Lung (tissue), 12 donors: ENCODE results near the gene PRRT2. TPM values are rescaled to one million over a fixed set of nuclear protein-coding genes. Genes with fewer than 3 reads are reported as not detected.

Source experiments
- ATAC-seq: fragments of 200-7000 bp; cut with Tn5 transposase; one replicate; pipeline ENCODE4 v1.9.1; 2020; ENCODE audit warnings: moderate number of reproducible peaks; ENCODE audit not compliant: insufficient read depth, low FRiP score
- DNase-seq, 3 donors: peaks; one replicate each; pipeline ENCODE4 v3.0.0-alpha.2; 2013 to 2017
- H3K27ac ChIP-seq, 2 donors: one replicate each; pipeline ENCODE4 v1.5.1; 2013; ENCODE audit warnings: mild to moderate bottlenecking in 2 of 2, moderate library complexity in 2 of 2, control low read depth in 1 of 2, inconsistent platforms in 1 of 2, low read depth in 1 of 2, low read length in 1 of 2
- H3K27me3 ChIP-seq, 3 donors: one replicate each; pipeline ENCODE4 v1.5.1; 2013; ENCODE audit warnings: low read length in 2 of 3; ENCODE audit not compliant: control insufficient read depth in 3 of 3, insufficient read depth in 3 of 3
- H3K36me3 ChIP-seq, 4 donors: one replicate each; pipeline ENCODE4 v1.5.1; 2013; ENCODE audit warnings: low read length in 4 of 4, mild to moderate bottlenecking in 1 of 4, moderate library complexity in 1 of 4; ENCODE audit not compliant: control insufficient read depth in 4 of 4, insufficient read depth in 4 of 4
- H3K4me1 ChIP-seq, 5 donors: one replicate each; pipeline ENCODE4 v1.5.1; 2013; ENCODE audit warnings: low read length in 5 of 5, mild to moderate bottlenecking in 2 of 5, moderate library complexity in 1 of 5; ENCODE audit not compliant: control insufficient read depth in 5 of 5, insufficient read depth in 5 of 5
- H3K4me3 ChIP-seq: one replicate; pipeline ENCODE4 v1.5.1; 2013; ENCODE audit warnings: mild to moderate bottlenecking, control low read depth, moderate library complexity
- H3K9ac ChIP-seq, 2 donors: one replicate each; pipeline ENCODE4 v1.5.1; 2013; ENCODE audit warnings: low read length in 2 of 2, control low read depth in 1 of 2; ENCODE audit not compliant: insufficient read depth in 1 of 2
- H3K9me3 ChIP-seq, 4 donors: one replicate each; pipeline ENCODE4 v1.5.1; 2013; ENCODE audit warnings: low read length in 3 of 4, mild to moderate bottlenecking in 1 of 4, moderate library complexity in 1 of 4; ENCODE audit not compliant: control insufficient read depth in 4 of 4, insufficient read depth in 3 of 4
- CTCF ChIP-seq: IDR thresholded peaks from 2 replicates; pipeline ENCODE4 v1.5.1; 2012; ENCODE audit warnings: mild to moderate bottlenecking; ENCODE audit errors: control extremely low read depth, extremely low read depth
- WGBS, 2 donors: extraction: QIAGEN DNeasy Blood & Tissue Kit; methylation state at CpG; one replicate each; pipeline ENCODE4 v1.1.7; 2013; 5-methylcytosine and 5-hydroxymethylcytosine counted together
- polyA plus RNA-seq, 2 donors: library from polyadenylated mRNA; stranded (reverse); fragments of 200-250 nt; gene quantifications; one replicate each; pipeline ENCODE4 v1.2.1, GENCODE V29; 2013
- total RNA-seq, 2 donors: library from RNA; depleted of rRNA in 1 of 2; stranded (reverse); fragments of >200 nt in 1 of 2; gene quantifications; one replicate each; pipeline ENCODE4 v1.2.1, GENCODE V29; 2014 to 2021
- donor health status: control.
- donor health status: control.
- donor health status: Bipolar disorder and iron deficiency.
- donor health status: healthy.
- donor health status: DM: yes; HTN: yes; CAD: no.

PRRT2 gene
- total and polyA plus RNA-seq, 4 donors, result 0.49 to 6.5 (median 1.5) TPM

- Histone ChIP-seq H3K27ac (no peak overlapping the region), H3K27me3 (no peaks in the 10 kb centered on the region), H3K36me3 (peaks cover 0 to 19% (median 4%) of the 10 kb centered on the region in 4 donors), H3K4me3 (no peak overlapping the region), H3K9me3 (no peaks in the 10 kb centered on the region), H3K4me1 (peaks cover 0 to 3% (median 0%) of the 10 kb centered on the region in 5 donors), H3K9ac (no peak overlapping the region)
- TF ChIP-seq CTCF, result no peak
- DNase-seq (no peak), ATAC-seq (no peak)
- whole genome bisulfite sequencing, 2 donors, result 91 to 94% methylated on average over 3 of the region's 3 CpGs
Measured at GRCh38 chr16:29850998-29851397, 39.0 kb downstream of the PRRT2 start.

DNA sequence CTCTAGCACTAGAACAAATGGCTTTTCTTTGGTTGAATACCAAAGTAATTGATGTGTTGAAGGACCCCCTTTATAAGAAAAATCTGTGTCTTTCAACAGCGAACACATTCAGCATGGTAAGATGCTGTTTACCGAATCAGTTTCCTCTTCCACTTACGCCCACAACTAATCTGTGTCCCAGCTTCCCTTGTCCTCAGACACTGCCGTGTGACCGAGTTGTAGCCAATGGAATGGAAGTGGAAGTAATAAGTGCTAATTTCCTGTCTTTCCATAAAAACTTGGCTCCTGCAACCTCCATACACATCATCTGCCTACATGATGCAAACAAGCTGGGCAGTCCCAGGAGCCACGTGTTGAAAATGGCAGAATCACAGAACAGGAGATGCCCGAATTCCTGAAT is 40.7 kb downstream of the PRRT2 start:
- ATAC-seq, result no peak

DNA sequence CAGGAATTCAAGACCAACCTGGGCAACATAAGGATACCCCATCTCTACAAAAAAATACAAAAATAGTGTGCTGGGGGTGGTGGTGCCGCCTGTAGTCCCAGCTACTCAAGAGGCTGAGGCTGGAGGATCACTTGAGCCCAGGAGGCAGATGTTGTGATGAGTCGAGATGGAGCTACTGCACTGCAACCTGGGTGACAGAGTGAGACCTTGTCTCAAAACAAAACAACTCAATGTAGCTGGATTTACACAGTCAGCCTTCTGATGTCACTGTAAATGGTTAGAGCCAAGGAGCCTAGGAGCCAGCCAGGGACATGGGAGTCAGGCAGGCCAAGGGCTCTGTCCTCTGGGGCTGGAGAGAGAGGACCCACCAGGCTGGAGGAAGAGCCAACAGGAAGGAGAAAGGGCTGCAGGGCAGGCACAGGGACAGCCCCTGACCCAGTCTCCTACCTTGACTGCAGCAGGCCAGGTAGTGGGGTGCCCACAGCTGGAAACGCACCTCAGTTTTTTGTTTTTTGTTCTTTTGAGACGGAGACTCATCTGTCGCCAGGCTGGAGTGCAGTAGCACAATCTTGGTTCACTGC is 42.6 kb downstream of the PRRT2 start:
- DNase-seq, result no peak
- no peak for ATAC-seq
- Histone ChIP-seq H3K4me3 (no peak overlapping the region), H3K27me3 (no peaks in the 10 kb centered on the region), H3K36me3 (peaks cover 0 to 10% (median 4%) of the 10 kb centered on the region in 4 donors), H3K9ac (no peak overlapping the region), H3K4me1 (peaks cover 0 to 3% (median 0%) of the 10 kb centered on the region in 5 donors), H3K27ac (no peak overlapping the region), H3K9me3 (no peaks in the 10 kb centered on the region)
- WGBS, 2 donors, result 87 to 91% methylated on average over 5 of the region's 5 CpGs
- TF ChIP-seq CTCF, result no peak

More for the DNA sequence above, 40.7 kb downstream of the PRRT2 start:
- Histone ChIP-seq H3K27me3 (no peaks in the 10 kb centered on the region), H3K27ac (peak overlapping the region in 1 of 2 donors; percentile 34), H3K4me1 (peaks cover 0 to 3% (median 0%) of the 10 kb centered on the region in 5 donors), H3K4me3 (no peak overlapping the region), H3K9me3 (no peaks in the 10 kb centered on the region), H3K36me3 (peaks cover 0 to 7% (median 0%) of the 10 kb centered on the region in 4 donors), H3K9ac (no peak overlapping the region)
- no peak for TF ChIP-seq CTCF
- peak; percentile 59 to 82 (median 76) for DNase-seq
- 46 to 54% methylated on average over 7 of the region's 7 CpGs for WGBS, 2 donors
